ENCODE measurements around the gene CD40. TPM values are rescaled to one million over a fixed set of nuclear protein-coding genes. Genes with fewer than 3 reads are reported as not detected.

The CD40 gene
- total RNA-seq, 1 experiment from 2014 or later = 7.8 TPM

DNA sequence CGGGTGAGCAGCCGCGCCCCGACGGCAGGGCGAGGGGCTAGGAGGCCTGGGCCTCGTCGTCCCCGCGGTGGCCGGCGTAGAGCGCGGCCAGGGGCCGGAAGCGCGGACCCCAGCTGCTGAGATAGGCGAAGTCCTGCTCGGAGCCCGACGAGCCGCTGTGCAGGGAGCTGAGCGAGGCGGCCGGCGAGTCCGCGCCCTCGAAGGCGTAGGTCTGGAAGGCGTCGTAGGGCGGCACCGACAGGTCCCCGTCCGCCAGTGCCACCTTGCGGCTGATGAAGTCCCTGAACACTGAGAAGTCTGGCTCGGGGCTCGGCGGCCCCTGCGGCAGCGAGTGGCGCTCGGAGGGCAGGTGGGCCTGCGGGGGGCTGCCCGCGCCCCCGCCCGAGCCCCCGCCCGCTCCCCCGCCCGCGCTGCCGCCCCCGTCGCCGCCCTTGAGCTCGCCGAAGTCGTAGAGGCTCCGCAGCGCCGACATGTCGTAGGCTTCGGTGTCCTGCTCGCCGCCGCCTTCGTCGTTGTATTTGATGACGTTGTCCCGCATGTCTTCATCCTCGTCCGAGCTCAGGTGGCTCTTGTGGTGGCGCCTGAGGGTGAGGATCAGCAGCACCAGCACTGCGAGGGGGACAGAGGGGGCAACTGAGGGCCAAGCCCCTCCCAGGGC is 56.5 kb downstream of the CD40 start:
- Histone ChIP-seq H3K18ac (ENCODE audit: insufficient read length, low read depth, low read length) (no peak overlapping the region), H3K4me2 (ENCODE audit: insufficient read depth, insufficient read length, low read length) (peak overlapping the region; percentile 13), H2BK120ac (ENCODE audit: low read depth, low read length, poor library complexity, severe bottlenecking) (no peak overlapping the region), H3K14ac (ENCODE audit: insufficient read depth, low read length) (no peak overlapping the region), H3K56ac (ENCODE audit: insufficient read length, low read depth, low read length) (no peak overlapping the region), H2BK12ac (ENCODE audit: insufficient read length, low read depth, low read length) (no peak overlapping the region), H3K9ac (ENCODE audit: extremely low read depth, insufficient read length, low read length) (no peak overlapping the region), H4K8ac (replicated peaks; ENCODE audit: insufficient read length, low read depth, low read length) (no peak overlapping the region), H2BK5ac (ENCODE audit: insufficient read length, low read length) (no peak overlapping the region), H3K23ac (ENCODE audit: insufficient read length, low read depth, low read length) (no peak overlapping the region), H2BK20ac (ENCODE audit: low read depth, low read length, poor library complexity, severe bottlenecking) (no peak overlapping the region), H3K27ac (ENCODE audit: insufficient read length, low read depth, low read length) (no peak overlapping the region), H4K91ac (ENCODE audit: insufficient read length, low read depth, low read length) (no peak overlapping the region), H4K5ac (ENCODE audit: insufficient read length, low read depth, low read length) (no peak overlapping the region), H3T11ph (ENCODE audit: low read length) (no peak overlapping the region), H4K20me1 (ENCODE audit: control insufficient read depth, insufficient read depth, insufficient read length) (no peaks in the 10 kb centered on the region), H3K9me3 (ENCODE audit: control insufficient read depth, low read depth, low read length) (no peaks in the 10 kb centered on the region), H3K27me3 (ENCODE audit: insufficient read depth, low read length) (peaks cover 15% of the 10 kb centered on the region), H2AK5ac (ENCODE audit: insufficient read length, low read length) (no peak overlapping the region), H3K23me2 (ENCODE audit: insufficient read length, low read depth, low read length, poor library complexity, severe bottlenecking) (no peaks in the 10 kb centered on the region), H3K4me1 (ENCODE audit: insufficient read depth, low read length) (no peaks in the 10 kb centered on the region), H3K4ac (ENCODE audit: low read depth, low read length) (no peak overlapping the region), H2BK15ac (ENCODE audit: low read depth, low read length) (no peak overlapping the region), H3K79me1 (ENCODE audit: insufficient read depth, low read depth, low read length, poor library complexity, severe bottlenecking) (no peaks in the 10 kb centered on the region), H3K79me2 (ENCODE audit: insufficient read depth, low read length) (no peaks in the 10 kb centered on the region), H2AFZ (ENCODE audit: low read length) (no peak overlapping the region)
- peak; percentile 76 for TF ChIP-seq CTCF (conservative IDR thresholded peaks at IDR 0.05)
- WGBS (ENCODE audit: extremely low coverage, insufficient read length, low lambda C conversion rate) = no CpG with 5 or more reads among the region's 77 CpGs
- no peak overlapping the region for H3K27ac Mint-ChIP-seq
- no peaks in the 10 kb centered on the region; a peak in 1 of 5 replicates for H3K9me3 Mint-ChIP-seq
- H3K27me3 Mint-ChIP-seq (ENCODE audit: low read depth) = peaks cover 73% of the 10 kb centered on the region
- DNase-seq = peak; percentile 89
- H3K4me3 Mint-ChIP-seq = peak overlapping the region; percentile 38 to 65
- no peaks in the 10 kb centered on the region for H3K36me3 Mint-ChIP-seq (ENCODE audit: insufficient read depth in 1 of 3, low read depth in 3 of 3)
- no peaks in the 10 kb centered on the region for H3K4me1 Mint-ChIP-seq
